A549 (cell line): Measurements from ENCODE around the gene HARBI1.

Experiments used
- BCL3 ChIP-seq: fragments of >200 bp; sonication (Bioruptor Twin); formaldehyde crosslinking; IDR thresholded peaks from 3 replicates; pipeline ENCODE4 v1.6.1; 2016
- CTCF ChIP-seq: fragments of >200 bp; sonication (Bioruptor Twin); formaldehyde crosslinking; IDR thresholded peaks from 3 replicates; pipeline ENCODE4 v1.5.1; 2016
- FOSB ChIP-seq: fragments of 250-450 bp; sonication (Bioruptor Pico); IDR thresholded peaks from 2 replicates; pipeline ENCODE4 v1.5.0; 2020; ENCODE audit warnings: mild to moderate bottlenecking, moderate library complexity
- HEYL ChIP-seq: fragments of 250-450 bp; sonication (Bioruptor Pico); IDR thresholded peaks from 2 replicates; pipeline ENCODE4 v1.8.0; 2021; ENCODE audit warnings: mild to moderate bottlenecking, moderate library complexity
- JUN ChIP-seq, 2 experiments: fragments of >200 bp; sonication (Bioruptor Twin); formaldehyde crosslinking; IDR thresholded peaks; 2 replicates in 1 of 2; 3 replicates in 1 of 2; pipeline ENCODE4 v1.6.1; 2016 to 2017
- JUNB ChIP-seq: fragments of >200 bp; sonication (Bioruptor Twin); formaldehyde crosslinking; IDR thresholded peaks from 2 replicates; pipeline ENCODE4 v1.6.1; 2016
- POLR2A ChIP-seq: IDR thresholded peaks from 2 replicates; pipeline ENCODE4 v1.6.1; 2012; ENCODE audit warnings: mild to moderate bottlenecking, low read length
- RCOR1 ChIP-seq: fragments of 150-350 bp; IDR thresholded peaks from 2 replicates; pipeline ENCODE4 v1.6.1; 2014; ENCODE audit warnings: antibody characterized with exemption, low read length, low read depth
- ZSCAN20 ChIP-seq: fragments of 250-450 bp; sonication (Bioruptor Pico); IDR thresholded peaks from 2 replicates; pipeline ENCODE4 v1.8.0; 2022; ENCODE audit warnings: mild to moderate bottlenecking, moderate library complexity
- TF ChIP-seq, protein P1 (sequence below): IDR thresholded peaks from 2 replicates; pipeline ENCODE4 v1.6.1; 2012

DNA sequence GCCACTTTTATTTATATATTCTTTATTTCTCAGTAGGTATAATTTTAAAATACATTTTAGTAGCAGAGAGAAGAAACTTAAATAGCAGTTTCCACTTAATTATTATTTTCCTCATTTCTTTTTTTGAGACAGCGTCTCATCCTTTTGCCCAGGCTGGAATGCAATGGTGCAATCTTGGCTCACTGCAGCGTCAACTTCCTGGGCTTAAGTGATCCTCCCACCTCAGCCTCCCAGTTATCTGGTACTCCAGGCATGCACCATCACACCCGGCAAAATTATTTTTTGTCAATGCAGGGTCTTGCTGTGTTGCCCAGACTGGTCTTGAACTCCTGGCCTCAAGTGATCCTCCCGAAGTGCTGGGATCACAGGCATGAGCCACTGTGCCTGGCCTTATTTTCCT is 38.6 kb upstream of the HARBI1 start:
- no peak for TF ChIP-seq POLR2A
- no peak for TF ChIP-seq HEYL
- no peak for TF ChIP-seq CTCF
- TF ChIP-seq FOSB = no peak
- TF ChIP-seq, protein P1, sequence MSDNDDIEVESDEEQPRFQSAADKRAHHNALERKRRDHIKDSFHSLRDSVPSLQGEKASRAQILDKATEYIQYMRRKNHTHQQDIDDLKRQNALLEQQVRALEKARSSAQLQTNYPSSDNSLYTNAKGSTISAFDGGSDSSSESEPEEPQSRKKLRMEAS = no peak
- TF ChIP-seq RCOR1 = no peak
- no peak for TF ChIP-seq JUNB
- TF ChIP-seq BCL3 = no peak
- no peak for TF ChIP-seq ZSCAN20 (CRISPR knock-in tag)
- TF ChIP-seq JUN (IDR thresholded peaks at IDR 0.05) = no peak
